HCT116 (cell line): ENCODE measurements around the gene GRIK5. TPM values are rescaled to one million over a fixed set of nuclear protein-coding genes. Genes with fewer than 3 reads are reported as not detected.

ENCODE experiments used
- ATAC-seq: fragments of 200-7000 bp; cut with Tn5 transposase; 2 replicates; pipeline ENCODE4 v1.9.1; 2020; ENCODE audit warnings: mild to moderate bottlenecking, moderate library complexity
- BruUV-seq: library from RNA; stranded (reverse); fragments of 400-500 nt; replicated peaks from 2 replicates; lab custom pipeline; 2021; lab: Mats Ljungman, UMichigan
- CTCF ChIA-PET: fragments of 300-600 bp; sonication (Branson Sonifier 250); formaldehyde crosslinking; loops from one replicate; lab custom pipeline; 2021; ENCODE audit warnings: antibody characterized with exemption; lab: Charles Lee
- POLR2A ChIA-PET: fragments of 300-600, 350-600 bp; sonication (Branson Sonifier 250); formaldehyde crosslinking; loops from one replicate; lab custom pipeline; 2021; ENCODE audit warnings: antibody characterized with exemption; lab: Charles Lee
- RAD21 ChIA-PET, 2 experiments: fragments of 300-600 bp; sonication (Branson Sonifier 250); formaldehyde crosslinking; loops; one replicate each; lab custom pipeline; 2023; ENCODE audit warnings: low total read pairs in 2 of 2; ENCODE audit not compliant: uncharacterized antibody in 2 of 2, unreplicated experiment in 2 of 2, low non-redundant PET in 1 of 2; lab: Charles Lee
- DNase-seq: peaks from one replicate; pipeline ENCODE4 v3.0.0-alpha.2; 2010; ENCODE audit warnings: low read depth, low spot score
- H2AFZ ChIP-seq: fragments of 200-600 bp; shearing (Covaris generic), sonication (generic); 2 replicates; pipeline ENCODE4 v1.6.1; 2017; ENCODE audit warnings: low read depth, mixed run types, mixed read lengths, antibody characterized with exemption, low read length; ENCODE audit not compliant: poor library complexity, severe bottlenecking
- H3K27ac ChIP-seq: 2 replicates; pipeline ENCODE4 v1.5.1; 2012; ENCODE audit warnings: low read depth, low read length
- H3K27me3 ChIP-seq: fragments of 200-600 bp; sonication (generic); 2 replicates; pipeline ENCODE4 v1.6.1; 2016; ENCODE audit warnings: mixed run types, low read length, mixed read lengths; ENCODE audit not compliant: insufficient read depth
- H3K36me3 ChIP-seq, 2 experiments: fragments of 200-500 bp in 1 of 2; fragments of 200-600 bp in 1 of 2; sonication (Bioruptor generic) in 1 of 2; sonication (generic) in 1 of 2; 2 replicates each; pipeline versions ENCODE4 v1.5.1 to v1.6.1; 2014 to 2016; ENCODE audit warnings: low read length in 2 of 2, inconsistent platforms in 1 of 2, mixed read lengths in 1 of 2, mixed run types in 1 of 2; ENCODE audit not compliant: insufficient read depth in 2 of 2, control insufficient read depth in 1 of 2
- H3K4me1 ChIP-seq, 2 experiments: fragments of 200-600 bp in 1 of 2; sonication (generic) in 1 of 2; 2 replicates each; pipeline versions ENCODE4 v1.5.1 to v1.6.1; 2012 to 2017; ENCODE audit warnings: low read length in 2 of 2, inconsistent platforms in 1 of 2, mild to moderate bottlenecking in 1 of 2, mixed read lengths in 1 of 2, mixed run types in 1 of 2, moderate library complexity in 1 of 2; ENCODE audit not compliant: insufficient read depth in 2 of 2, control insufficient read depth in 1 of 2
- H3K4me2 ChIP-seq: fragments of 200-600 bp; sonication (generic); 2 replicates; pipeline ENCODE4 v1.6.1; 2017; ENCODE audit warnings: mixed run types, low read length, mixed read lengths
- H3K4me3 ChIP-seq, 2 experiments: fragments of 200-600 bp in 1 of 2; sonication (generic) in 1 of 2; replicated peaks in 1 of 2; 2 replicates each; pipeline ENCODE4 v1.5.1; 2011 to 2016; ENCODE audit warnings: low read length in 2 of 2, control low read depth in 1 of 2, low read depth in 1 of 2, mild to moderate bottlenecking in 1 of 2, mixed read lengths in 1 of 2, mixed run types in 1 of 2
- H3K79me2 ChIP-seq: fragments of 200-600 bp; sonication (generic); 2 replicates; pipeline ENCODE4 v1.6.1; 2017; ENCODE audit warnings: mild to moderate bottlenecking, mixed run types, low read length, moderate library complexity, mixed read lengths; ENCODE audit not compliant: insufficient read depth
- H3K9ac ChIP-seq: fragments of 200-600 bp; sonication (generic); 2 replicates; pipeline ENCODE4 v1.6.1; 2016; ENCODE audit warnings: low read length, mixed read lengths
- H3K9me2 ChIP-seq: fragments of 200-600 bp; sonication (generic), shearing (Covaris generic); 2 replicates; pipeline ENCODE4 v1.6.1; 2017; ENCODE audit warnings: mixed run types, mild to moderate bottlenecking, moderate library complexity; ENCODE audit not compliant: insufficient read depth
- H3K9me3 ChIP-seq, 2 experiments: fragments of 200-500 bp in 1 of 2; fragments of 200-600 bp in 1 of 2; sonication (Bioruptor generic) in 1 of 2; sonication (generic) in 1 of 2; 2 replicates each; pipeline ENCODE4 v1.6.1; 2014 to 2017; ENCODE audit warnings: low read length in 2 of 2, mixed read lengths in 2 of 2, inconsistent platforms in 1 of 2, low read depth in 1 of 2, mild to moderate bottlenecking in 1 of 2, mixed run types in 1 of 2, moderate library complexity in 1 of 2; ENCODE audit not compliant: control insufficient read depth in 1 of 2, insufficient read depth in 1 of 2
- H4K20me1 ChIP-seq: fragments of 200-600 bp; sonication (generic), shearing (Covaris generic); 2 replicates; pipeline ENCODE4 v1.6.1; 2017; ENCODE audit warnings: mixed run types, mild to moderate bottlenecking, moderate library complexity; ENCODE audit not compliant: insufficient read depth
- CEBPB ChIP-seq: IDR thresholded peaks from 2 replicates; pipeline ENCODE4 v1.6.1; 2012; ENCODE audit warnings: low read depth
- EGR1 ChIP-seq: IDR thresholded peaks from 2 replicates; pipeline ENCODE4 v1.6.1; 2012; ENCODE audit warnings: low read depth
- ELF1 ChIP-seq: IDR thresholded peaks from 2 replicates; pipeline ENCODE4 v1.6.1; 2012; ENCODE audit warnings: low read depth, borderline replicate concordance
- EZH2phosphoT487 ChIP-seq: fragments of 200-600 bp; IDR thresholded peaks from 2 replicates; pipeline ENCODE4 v1.6.1; 2018; ENCODE audit warnings: antibody characterized with exemption, borderline replicate concordance
- FOSL1 ChIP-seq: IDR thresholded peaks from 2 replicates; pipeline ENCODE4 v1.6.1; 2012; ENCODE audit warnings: low read depth
- JUND ChIP-seq: IDR thresholded peaks from 2 replicates; pipeline ENCODE4 v1.6.1; 2012
- POLR2AphosphoS5 ChIP-seq: IDR thresholded peaks from 2 replicates; pipeline ENCODE4 v1.6.1; 2011; ENCODE audit warnings: mild to moderate bottlenecking, low read depth, low read length, moderate library complexity
- RAD21 ChIP-seq: IDR thresholded peaks from 2 replicates; pipeline ENCODE4 v1.6.1; 2012; ENCODE audit warnings: low read depth, mild to moderate bottlenecking
- SIN3A ChIP-seq: IDR thresholded peaks from 2 replicates; pipeline ENCODE4 v1.6.1; 2012; ENCODE audit warnings: low read depth
- SP1 ChIP-seq: IDR thresholded peaks from 2 replicates; pipeline ENCODE4 v1.6.1; 2012; ENCODE audit warnings: low read depth
- SRF ChIP-seq: IDR thresholded peaks from 2 replicates; pipeline ENCODE4 v1.6.1; 2012; ENCODE audit warnings: low read depth
- YY1 ChIP-seq: IDR thresholded peaks from 2 replicates; pipeline ENCODE4 v1.6.1; 2011; ENCODE audit warnings: low read length, low read depth, moderate library complexity, mild to moderate bottlenecking; ENCODE audit not compliant: insufficient replicate concordance; ENCODE audit errors: extremely low read depth
- ZFX ChIP-seq: fragments of 450-650 bp; IDR thresholded peaks from 2 replicates; pipeline ENCODE4 v1.6.1; 2017
- intact Hi-C: fragments of 100-400 bp; cut with micrococcal nuclease; formaldehyde crosslinking; loops from 2 replicates; pipeline ENCODE4 v1.10.0; 2022
- total RNA-seq: library from RNA; stranded (reverse); gene quantifications from one replicate; pipeline ENCODE4 v1.2.1, GENCODE V29; 2021; ENCODE audit not compliant: unreplicated experiment
- TF ChIP-seq, protein P1 (sequence below): IDR thresholded peaks from 2 replicates; pipeline ENCODE4 v1.6.1; 2012
- TF ChIP-seq, protein P2 (sequence below): IDR thresholded peaks from 2 replicates; pipeline ENCODE4 v1.6.1; 2012
- TF ChIP-seq, protein P3 (sequence below): IDR thresholded peaks from 2 replicates; pipeline ENCODE4 v1.6.1; 2012; ENCODE audit warnings: low read depth

The GRIK5 gene
- total RNA-seq, 1 experiment from 2014 or later, result 1.7 TPM

DNA sequence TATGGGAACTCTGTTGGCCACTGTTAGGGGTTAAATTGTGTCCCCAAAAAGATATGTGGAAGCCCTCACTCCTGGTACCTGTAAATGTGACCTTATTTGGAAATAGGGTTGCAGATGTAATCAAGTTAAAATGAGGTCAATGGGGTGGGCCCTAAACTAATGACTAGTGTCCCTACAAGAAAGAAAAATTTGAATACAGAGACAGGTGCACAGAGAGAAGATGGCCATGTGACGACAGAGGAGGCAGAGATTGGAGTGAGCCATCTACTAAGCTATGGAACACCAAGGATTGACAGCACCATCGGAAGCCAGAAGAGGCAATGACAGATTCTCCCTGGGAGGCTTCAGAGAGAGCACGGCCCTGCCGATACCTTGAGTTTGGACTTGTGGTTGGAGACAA lies 45.7 kb upstream of the GRIK5 start:
- ChIA-PET RAD21 (no interaction called here), CTCF (no interaction called here), POLR2A (no interaction called here)
- no peak for TF ChIP-seq FOSL1
- no peak for TF ChIP-seq EGR1
- no peak for TF ChIP-seq ELF1
- TF ChIP-seq POLR2AphosphoS5, result no peak
- no peak for TF ChIP-seq SP1
- TF ChIP-seq, protein P1, sequence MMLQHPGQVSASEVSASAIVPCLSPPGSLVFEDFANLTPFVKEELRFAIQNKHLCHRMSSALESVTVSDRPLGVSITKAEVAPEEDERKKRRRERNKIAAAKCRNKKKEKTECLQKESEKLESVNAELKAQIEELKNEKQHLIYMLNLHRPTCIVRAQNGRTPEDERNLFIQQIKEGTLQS, result no peak
- no peak for TF ChIP-seq YY1
- no peak for TF ChIP-seq EZH2phosphoT487
- TF ChIP-seq CEBPB, result no peak
- TF ChIP-seq SRF, result no peak
- TF ChIP-seq JUND, result no peak
- H3K4me1 ChIP-seq, result peaks cover 24 to 33% of the 10 kb centered on the region in 2 experiments
- no peak overlapping the region for H3K9ac ChIP-seq
- H3K4me3 ChIP-seq, result no peak overlapping the region
- no peaks in the 10 kb centered on the region for H3K27me3 ChIP-seq
- H3K27ac ChIP-seq, result no peak overlapping the region
- no TSS peak for BruUV-seq
- no peaks in the 10 kb centered on the region for H3K36me3 ChIP-seq
- no peaks in the 10 kb centered on the region for H4K20me1 ChIP-seq
- no peak overlapping the region for H3K4me2 ChIP-seq
- H3K79me2 ChIP-seq, result no peaks in the 10 kb centered on the region
- no peak overlapping the region for H2AFZ ChIP-seq
- H3K9me3 ChIP-seq, result no peaks in the 10 kb centered on the region
- ATAC-seq (no peak), DNase-seq (no peak)
- intact Hi-C loops, result no loop called here
- no peaks in the 10 kb centered on the region for H3K9me2 ChIP-seq

DNA sequence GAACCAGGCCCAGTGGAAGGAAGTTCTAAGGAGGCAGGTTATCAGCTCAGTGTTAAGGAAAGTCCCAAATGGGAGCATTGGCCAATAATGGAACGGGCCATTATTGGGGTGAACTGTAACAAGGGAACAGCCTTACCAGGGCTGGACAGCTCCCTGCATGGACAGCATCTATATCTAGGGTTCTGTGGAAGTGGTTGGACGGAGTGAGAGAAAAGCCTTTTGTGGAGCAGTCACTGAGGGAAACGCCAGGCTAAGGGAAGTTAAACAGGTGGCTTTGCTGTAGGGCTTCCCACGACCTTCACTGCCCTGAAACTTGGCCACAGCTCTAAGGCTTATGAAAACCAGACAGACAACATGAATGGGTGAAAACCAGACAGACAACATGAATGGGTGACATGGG lies 45.2 kb upstream of the GRIK5 start:
- no peaks in the 10 kb centered on the region for H3K36me3 ChIP-seq
- H3K9me3 ChIP-seq, result no peaks in the 10 kb centered on the region
- intact Hi-C loops, result no loop called here
- CTCF ChIA-PET, result interaction anchor here (2.1 to 2.9 kb wide), 2 partner anchors 9 to 15 kb away, joined by 5 to 22 read pairs; no protein-coding TSS in a partner anchor
- no peak overlapping the region for H3K27ac ChIP-seq
- no peaks in the 10 kb centered on the region for H3K9me2 ChIP-seq
- BruUV-seq, result no TSS peak
- H4K20me1 ChIP-seq, result no peaks in the 10 kb centered on the region
- no peak overlapping the region for H3K9ac ChIP-seq
- TF ChIP-seq POLR2AphosphoS5 (no peak), SIN3A (no peak), SP1 (no peak), SRF (no peak), ZFX (no peak), ELF1 (no peak), JUND (no peak), RAD21 (no peak)
- TF ChIP-seq, protein P1, result no peak
- TF ChIP-seq, protein P2, sequence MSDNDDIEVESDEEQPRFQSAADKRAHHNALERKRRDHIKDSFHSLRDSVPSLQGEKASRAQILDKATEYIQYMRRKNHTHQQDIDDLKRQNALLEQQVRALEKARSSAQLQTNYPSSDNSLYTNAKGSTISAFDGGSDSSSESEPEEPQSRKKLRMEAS, result no peak
- TF ChIP-seq, protein P3, sequence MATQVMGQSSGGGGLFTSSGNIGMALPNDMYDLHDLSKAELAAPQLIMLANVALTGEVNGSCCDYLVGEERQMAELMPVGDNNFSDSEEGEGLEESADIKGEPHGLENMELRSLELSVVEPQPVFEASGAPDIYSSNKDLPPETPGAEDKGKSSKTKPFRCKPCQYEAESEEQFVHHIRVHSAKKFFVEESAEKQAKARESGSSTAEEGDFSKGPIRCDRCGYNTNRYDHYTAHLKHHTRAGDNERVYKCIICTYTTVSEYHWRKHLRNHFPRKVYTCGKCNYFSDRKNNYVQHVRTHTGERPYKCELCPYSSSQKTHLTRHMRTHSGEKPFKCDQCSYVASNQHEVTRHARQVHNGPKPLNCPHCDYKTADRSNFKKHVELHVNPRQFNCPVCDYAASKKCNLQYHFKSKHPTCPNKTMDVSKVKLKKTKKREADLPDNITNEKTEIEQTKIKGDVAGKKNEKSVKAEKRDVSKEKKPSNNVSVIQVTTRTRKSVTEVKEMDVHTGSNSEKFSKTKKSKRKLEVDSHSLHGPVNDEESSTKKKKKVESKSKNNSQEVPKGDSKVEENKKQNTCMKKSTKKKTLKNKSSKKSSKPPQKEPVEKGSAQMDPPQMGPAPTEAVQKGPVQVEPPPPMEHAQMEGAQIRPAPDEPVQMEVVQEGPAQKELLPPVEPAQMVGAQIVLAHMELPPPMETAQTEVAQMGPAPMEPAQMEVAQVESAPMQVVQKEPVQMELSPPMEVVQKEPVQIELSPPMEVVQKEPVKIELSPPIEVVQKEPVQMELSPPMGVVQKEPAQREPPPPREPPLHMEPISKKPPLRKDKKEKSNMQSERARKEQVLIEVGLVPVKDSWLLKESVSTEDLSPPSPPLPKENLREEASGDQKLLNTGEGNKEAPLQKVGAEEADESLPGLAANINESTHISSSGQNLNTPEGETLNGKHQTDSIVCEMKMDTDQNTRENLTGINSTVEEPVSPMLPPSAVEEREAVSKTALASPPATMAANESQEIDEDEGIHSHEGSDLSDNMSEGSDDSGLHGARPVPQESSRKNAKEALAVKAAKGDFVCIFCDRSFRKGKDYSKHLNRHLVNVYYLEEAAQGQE, result no peak; the same call in 1 of the 2 replicates
- no peak overlapping the region for H3K4me3 ChIP-seq
- POLR2A ChIA-PET, result interaction anchor here (1.5 kb wide), 1 partner anchor 10 kb away, joined by 5 read pairs; no protein-coding TSS in a partner anchor
- no peaks in the 10 kb centered on the region for H3K79me2 ChIP-seq
- DNase-seq (no peak), ATAC-seq (no peak)
- H3K4me2 ChIP-seq, result no peak overlapping the region
- no peaks in the 10 kb centered on the region for H3K27me3 ChIP-seq
- RAD21 ChIA-PET, result no interaction called here
- H2AFZ ChIP-seq, result no peak overlapping the region
- H3K4me1 ChIP-seq, result peaks cover 24 to 33% of the 10 kb centered on the region in 2 experiments
